HG03066 (cell line): ENCODE data around the gene VDAC1.
"Not testable (repeated sequence)": the region's sequence is repeated elsewhere in the genome, so short reads cannot be mapped to it uniquely, and the experiment has no call there.

Experiments
- ATAC-seq: cut with Tn5 transposase; IDR thresholded peaks from one replicate; pipeline ENCODE4 v1.9.1; 2021; ENCODE audit warnings: low read depth; ENCODE audit not compliant: unreplicated experiment

Gene VDAC1

DNA sequence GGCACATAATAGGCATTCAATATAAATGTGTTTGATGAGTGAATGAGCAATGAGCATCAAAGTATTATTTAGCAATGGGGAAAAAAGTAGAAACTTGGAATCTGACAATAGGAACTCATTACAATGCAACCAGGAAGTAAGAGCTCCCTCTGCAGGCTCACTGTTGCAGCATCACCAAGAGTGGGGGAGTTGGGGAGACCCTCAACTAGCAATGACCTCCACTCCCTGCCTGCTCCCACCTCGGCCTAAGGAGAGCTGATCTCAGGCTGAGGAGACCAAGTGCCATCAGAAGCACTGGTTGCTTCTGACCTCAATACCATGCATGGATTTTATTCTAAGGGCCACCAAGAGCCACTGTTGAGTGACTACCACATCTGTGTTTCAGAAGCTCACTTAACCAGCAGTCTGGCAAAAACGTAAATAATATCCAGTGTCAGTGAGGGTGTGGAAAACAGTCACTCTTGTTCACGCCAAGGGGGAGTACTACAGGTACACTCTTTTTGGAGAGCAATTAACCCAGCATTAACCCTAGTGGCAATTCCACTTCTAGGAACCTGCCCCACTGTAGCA lies 8.0 kb downstream of the VDAC1 start:
- no peak for ATAC-seq

DNA sequence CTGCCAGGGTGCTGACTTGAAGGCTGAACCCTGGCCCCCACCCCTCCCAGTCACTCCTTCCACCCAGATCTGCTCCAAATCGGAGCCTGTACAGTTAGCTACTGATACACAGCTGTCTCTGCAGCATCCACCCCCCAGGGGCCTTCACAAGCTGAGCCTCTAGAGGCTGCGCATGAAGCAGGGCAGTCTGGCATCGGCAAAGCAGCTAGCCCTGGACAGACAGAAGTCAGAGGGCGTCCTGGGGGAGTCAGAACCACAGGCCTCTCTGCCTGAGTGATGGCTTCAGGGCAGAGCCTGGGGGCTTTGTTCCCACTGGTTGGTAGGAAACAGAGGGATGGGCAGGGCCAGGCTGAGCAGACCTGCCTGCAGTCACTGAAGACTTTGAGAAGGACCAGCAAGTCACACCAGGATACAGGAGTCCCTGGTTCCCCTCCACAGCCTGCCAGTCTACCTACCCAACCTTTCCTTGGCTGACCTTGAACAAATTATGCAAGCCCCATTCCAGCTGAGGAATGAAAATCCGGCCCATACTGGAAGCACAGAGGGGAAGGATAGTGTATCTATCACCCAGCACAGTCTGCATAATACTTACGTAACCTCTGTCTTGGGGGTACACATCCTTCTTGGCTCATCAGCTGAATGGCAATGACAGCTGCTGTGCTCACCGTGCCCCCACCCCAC lies 8.8 kb downstream of the VDAC1 start:
- no peak for ATAC-seq

DNA sequence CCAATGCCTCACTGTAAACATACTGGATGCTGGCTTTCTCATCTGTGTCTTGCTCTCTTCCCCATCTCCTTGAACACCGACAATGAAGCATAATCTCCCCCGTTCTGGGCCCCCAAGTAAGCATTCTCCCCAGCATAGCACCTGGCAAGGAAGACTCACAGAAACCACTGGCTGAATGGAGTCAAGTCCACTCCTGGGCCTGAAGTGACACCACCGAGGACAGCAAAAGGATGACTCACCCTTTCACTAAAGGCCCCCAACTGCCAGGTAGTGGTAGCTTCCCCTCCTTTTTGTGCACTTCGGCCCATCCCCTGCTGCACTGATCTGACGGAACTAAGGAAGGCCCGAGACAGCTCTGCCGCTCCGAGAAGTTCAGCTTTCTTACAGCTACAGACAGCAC lies 9.4 kb downstream of the VDAC1 start:
- no peak for ATAC-seq

DNA sequence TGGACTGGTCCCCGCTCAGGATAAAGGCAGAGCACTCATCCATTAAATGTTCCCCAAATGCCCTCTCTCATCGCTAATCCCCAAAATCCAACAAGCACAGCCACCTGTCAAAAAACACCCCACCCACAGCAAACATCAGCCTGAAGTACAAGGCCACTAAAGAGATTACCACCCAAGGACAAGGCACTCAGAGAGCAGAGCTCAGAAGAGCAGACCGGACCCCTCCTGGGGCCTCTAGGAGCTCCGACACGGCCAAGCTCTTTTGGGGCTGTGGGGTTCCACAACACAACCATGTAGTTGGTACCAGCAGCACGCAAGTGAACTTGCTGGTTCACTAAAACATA lies 9.8 kb downstream of the VDAC1 start:
- ATAC-seq = no peak

DNA sequence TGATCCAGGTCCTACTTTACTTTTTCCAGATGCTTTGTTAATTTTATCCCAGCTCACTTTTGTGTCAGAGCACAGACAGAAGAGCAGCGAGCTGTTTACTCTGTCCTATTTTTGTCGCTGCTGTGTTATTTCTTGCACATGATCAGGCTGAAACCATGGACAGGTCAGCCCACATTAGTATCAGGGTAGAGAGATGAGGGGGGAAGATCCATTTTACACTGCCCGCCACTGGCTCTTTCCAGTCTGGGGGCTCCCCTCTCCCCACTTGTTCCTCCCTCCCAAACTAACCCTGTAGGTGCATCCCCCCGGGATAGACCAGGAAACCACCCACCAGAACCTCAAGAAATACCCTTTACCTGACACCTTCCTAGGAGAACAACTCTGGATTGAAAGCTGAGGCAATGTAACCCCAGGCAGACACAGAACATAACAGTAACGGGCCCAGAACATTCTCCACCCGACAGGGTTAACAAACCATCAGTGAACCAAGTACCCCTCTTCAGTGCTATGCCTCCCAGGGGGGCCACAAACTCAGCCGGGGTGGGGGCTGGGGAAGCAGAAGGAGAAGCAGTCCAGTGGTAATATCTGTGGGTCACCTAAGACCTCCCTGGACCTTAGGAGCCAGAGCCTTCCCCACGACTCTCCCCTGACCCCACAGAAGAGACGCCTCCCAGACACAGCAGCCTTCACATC lies 10.3 kb downstream of the VDAC1 start:
- no peak for ATAC-seq

DNA sequence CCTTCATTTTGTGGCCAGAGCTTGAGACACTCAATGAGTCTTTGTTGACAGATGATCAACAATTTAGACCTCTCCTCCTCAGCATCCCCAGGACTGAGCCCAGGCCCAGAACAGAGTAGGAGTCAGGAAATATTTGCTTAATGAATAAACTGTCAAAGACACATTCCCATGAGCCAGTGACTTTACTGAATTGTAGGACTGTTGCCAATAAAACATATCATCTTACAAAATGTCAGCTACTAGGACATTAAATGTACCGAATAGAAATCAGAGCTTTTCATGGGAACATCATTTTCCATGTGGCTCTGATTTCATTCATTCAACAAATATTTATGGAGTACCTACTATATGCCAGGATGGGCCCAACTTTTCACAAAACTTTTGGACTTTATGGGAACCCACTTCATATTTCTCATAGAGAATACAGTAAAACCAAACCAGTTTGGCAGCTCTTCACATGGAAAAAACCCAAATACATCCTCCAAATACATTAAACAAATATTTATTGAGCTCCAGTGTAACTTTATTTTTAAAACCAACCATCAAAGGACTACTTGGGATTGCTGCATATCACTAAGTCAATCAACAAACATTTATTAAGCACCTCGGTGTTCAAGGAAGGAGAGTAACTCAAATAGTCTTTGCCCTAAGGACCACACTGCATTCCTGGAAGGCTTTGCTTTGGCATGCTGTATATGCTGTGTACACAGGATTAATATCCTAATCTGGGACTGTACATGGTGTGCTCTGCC lies 11.4 kb downstream of the VDAC1 start:
- no peak for ATAC-seq

DNA sequence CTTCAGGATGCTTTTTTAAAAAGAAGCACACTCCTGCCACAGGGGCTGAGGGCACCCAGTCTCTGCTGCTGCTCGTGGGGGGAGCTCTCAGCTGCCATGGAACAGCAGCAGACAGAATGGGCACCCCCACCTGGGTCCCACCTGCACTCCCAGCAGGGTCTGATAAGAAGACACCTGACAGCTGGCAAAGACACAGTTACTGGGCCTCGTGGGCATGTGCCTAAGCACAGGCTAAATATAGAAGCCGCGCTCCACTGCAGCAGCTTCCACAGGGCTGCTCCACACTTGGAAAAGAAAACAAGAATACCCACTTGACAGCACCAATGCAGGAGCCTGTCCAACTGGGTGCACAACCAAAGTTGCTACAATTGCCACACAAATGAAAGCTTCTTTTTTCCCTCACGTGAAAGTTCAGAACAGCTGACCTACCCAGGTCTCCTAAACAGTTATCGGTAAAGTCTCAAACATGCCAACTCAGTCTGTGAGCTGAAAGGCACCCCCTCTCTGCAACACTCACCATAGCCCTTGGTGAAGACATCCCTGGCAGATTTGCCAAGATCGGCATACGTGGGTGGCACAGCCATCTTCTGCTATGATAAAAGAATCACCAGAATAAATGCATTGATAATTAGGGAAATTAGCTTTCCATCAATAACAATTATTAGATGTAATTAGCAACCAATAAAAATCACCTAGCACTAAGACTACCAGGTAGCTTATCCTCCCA lies 12.2 kb downstream of the VDAC1 start:
- ATAC-seq = no peak

DNA sequence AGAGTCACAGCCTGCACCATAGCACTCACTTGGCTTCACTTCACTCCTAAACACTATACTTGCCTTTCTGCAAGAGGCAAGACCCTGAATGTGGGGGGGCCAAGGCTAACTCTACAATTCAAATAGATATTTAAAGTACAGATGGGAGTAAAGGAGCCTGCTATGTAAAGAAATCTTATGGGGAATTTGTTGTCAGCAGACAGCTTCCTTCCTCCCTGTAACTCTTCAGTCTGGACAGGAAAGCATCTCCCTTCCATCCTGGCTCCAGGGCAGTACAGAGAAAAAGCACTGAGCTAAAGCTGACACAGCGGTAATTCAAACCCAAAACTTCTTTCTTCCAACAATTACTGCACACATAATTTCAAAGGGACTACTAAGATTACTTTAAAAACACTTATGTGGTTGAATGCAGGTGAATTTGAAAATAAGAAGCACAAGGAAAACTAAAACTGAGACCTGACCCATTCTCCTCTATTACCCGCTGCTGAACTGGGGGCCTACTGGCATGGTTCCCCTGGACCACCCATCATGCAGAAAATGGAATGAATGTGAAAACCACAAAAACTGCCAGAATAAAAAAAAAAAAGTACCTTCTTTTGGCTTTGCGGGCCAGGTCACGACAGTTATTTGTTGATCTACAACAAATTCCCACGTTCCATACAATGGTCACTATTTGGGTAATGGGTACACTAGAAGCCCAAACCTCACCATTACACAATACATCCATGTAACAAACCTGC lies 13.4 kb downstream of the VDAC1 start:
- no peak for ATAC-seq

DNA sequence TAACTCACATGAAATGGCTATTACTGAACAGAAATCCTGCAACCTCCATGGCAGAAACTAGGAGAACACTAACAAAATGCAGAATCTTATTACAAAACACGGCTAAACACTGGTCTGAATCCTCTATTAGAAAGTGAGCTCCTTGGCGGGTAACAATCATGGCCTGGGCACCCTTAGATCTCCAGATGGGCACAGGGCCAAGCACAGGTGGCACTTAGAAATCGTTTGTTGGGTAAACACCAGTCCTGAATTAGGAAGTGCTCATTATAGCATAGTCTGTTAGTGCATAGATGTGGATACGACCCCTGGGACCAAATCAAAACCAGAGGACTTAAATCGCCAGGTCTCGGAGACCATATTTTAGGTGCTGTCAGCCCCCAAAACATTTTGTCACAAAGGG lies 14.4 kb downstream of the VDAC1 start:
- no peak for ATAC-seq

DNA sequence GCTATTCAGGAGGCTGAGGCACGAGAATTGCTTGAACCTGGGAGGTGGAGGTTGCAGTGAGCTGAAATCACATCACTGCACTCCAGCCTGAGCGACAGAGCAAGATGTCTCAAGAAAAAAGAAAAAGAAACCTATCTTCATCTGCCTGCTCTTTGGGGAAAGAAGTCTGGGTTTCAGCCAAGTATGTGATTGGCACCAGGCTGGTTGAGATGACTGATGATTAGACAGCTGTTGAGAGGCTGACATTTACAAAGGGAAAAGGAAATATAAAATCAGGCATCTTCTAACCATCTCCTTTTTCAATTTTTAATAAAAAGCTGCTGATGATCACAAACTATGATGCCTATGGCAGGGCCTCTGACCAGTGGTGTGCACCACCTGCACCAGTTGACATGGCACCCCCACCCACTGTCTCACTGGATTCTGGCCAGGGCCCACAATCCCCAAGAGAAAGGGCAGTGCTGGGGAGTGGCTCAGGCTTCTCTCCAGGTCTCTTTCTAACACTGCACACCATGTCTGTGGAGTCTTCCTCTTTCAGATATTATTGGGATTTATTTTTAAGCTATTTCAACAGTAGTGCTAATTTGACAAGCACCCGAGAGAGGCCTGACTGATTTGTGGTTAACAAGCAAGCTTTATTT lies 19.1 kb downstream of the VDAC1 start:
- ATAC-seq = no peak

DNA sequence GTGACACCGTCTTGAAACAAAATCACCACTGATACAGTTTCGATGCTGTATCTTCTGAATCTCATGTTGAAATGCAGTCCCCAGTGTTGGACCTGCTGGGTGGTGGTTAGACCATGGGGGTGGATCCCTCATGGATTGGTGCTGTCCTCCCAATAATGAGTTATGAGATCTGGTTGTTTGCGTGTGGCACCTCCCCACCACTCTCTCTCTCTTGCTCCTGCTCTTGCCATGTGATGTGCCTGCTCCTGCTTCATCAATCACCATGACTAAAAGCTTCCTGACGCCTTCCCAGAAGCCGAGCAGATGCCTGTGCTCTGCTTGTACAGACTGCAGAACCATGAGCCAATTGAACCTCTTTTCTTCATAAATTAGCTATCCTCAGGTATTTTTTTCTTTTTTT lies 21.1 kb downstream of the VDAC1 start:
- no peak for ATAC-seq

DNA sequence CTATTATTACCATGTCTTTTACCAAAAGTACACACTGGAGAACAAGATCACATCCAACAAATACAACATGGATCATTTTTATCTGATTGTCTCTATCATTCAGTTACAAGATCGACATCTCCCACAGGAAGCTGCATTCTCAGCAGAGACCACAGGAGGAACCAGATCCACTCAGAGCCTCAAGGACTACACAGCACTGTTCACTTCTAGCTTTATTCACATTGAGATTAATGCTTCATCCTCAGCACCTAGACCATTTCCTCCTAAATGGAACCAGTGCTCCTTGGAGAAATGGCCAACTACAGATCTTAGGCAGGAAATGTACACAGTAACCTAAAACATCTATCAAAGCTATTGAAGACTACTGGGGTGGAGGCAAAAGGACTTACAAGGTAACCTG lies 23.1 kb downstream of the VDAC1 start:
- no peak for ATAC-seq

DNA sequence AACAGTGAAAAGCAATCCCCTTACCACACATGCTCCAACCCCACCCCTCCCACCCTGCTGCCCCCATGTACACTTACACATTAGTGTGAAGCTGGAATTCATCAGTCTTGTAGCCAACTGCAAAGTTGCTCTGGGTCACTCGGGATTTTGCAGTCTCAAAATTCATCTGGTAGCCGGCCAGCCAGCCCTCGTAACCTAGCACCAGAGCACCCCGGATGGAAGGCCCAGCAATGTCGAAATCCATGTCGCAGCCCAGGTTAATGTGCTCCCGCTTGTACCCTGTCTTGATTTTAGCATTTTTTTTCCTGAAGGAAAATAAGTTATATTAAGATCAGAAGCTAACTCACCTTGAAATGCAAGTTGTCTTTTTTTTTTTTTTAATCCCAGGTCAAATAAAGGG lies 24.1 kb downstream of the VDAC1 start:
- ATAC-seq = no peak

DNA sequence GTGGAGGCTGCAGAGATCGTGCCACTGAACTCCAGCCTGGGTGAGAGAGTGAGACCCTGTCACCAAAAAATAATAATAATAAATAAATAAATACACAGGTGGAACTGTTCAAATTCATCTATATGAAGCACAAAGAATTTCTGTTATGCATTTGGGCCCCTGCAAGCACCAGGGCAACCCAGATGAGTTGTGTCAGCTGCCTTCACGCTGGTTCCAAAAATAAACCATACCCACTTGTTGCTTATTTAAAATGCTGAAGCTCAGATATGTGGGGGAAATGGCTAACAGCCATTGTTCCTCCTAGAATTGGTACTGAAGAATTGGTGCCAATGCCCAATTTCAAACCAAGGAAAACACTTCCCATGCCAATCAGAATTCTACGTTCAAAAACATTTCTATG lies 25.8 kb downstream of the VDAC1 start:
- no peak for ATAC-seq

DNA sequence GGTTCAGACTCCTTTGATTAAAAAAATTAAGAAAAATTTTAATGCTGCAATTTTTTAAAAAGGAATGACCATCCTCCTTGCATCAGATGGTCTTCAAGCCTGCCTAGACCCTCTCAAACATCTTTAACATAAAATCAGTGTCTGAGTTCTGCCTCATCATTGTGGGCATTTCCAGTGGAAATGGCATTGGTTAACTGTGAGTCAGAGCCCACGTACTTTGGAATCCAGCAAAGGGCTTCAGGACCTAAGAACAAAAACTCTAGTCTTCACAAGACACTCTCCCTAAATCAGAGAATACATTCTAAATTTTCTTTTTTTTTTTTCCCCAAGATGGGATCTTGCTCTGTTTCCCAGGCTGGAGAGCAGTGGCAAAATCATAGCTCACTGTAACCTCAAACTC lies 26.9 kb downstream of the VDAC1 start:
- no peak for ATAC-seq

DNA sequence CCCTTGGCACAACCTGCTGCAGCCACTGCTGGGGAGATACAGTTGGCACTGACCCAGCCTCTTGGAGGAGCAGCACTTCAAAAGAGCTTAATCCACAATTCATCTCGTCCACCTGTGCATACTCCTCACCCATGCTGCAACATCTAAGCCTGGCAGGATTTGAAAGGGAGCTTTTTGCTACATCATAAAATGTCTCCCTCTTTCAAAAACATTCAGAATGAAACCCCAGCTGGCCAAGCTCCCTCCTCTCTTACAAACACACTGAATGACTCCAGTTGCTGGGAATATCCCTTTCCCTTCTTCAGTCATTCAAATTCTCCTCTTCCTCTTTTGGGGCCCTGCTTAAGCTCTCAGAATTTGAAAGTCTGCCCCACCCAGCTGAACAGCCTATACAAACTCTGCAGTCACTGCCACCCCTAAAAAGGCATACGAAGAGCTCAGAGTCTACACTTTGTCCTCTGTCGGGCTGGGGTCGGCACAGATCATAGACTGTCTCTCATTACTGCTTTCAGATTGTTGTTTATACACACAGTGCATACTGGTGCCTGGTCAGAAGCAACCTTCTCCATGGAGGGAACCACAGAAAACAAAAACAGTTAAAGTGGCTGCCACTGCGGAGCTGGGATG lies 27.5 kb downstream of the VDAC1 start:
- no peak for ATAC-seq

DNA sequence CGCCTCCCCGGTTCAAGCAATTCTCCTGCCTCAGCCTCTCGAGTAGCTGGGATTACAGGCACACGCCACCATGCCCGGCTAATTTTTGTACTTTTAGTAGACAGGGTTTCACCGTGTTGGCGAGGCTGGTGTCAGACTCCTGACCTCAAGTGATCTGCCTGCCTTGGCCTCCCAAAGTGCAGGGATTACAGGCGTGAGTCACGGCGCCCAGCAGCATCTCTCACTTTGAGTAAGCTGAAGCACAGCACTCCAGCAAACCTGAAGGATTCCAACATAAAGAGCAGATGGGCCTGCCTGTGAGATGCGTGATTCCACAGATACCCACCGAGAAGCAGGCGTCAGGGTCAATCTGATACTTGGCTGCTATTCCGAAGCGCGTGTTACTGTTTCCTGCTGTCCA lies 29.2 kb downstream of the VDAC1 start:
- not testable (repeated sequence) for ATAC-seq

DNA sequence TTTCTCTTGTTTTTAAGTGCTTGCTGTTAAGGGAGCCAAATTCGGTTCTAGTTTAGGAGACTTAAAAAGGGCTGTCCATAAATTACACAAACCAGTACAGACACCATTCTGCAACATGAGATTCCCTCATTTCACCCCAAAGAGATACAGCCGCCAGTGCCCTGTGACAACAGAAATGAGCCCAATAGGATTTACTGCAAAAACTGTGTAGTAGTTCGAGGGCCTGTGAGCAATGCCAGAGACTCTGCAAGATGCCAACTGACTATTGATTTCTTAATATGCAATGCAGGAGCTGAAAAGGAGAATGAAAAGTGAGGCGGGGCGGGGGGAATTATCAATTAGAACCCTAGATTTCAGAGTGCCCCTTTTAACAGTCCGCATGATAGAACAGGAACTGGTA lies 30.6 kb downstream of the VDAC1 start:
- no peak for ATAC-seq

DNA sequence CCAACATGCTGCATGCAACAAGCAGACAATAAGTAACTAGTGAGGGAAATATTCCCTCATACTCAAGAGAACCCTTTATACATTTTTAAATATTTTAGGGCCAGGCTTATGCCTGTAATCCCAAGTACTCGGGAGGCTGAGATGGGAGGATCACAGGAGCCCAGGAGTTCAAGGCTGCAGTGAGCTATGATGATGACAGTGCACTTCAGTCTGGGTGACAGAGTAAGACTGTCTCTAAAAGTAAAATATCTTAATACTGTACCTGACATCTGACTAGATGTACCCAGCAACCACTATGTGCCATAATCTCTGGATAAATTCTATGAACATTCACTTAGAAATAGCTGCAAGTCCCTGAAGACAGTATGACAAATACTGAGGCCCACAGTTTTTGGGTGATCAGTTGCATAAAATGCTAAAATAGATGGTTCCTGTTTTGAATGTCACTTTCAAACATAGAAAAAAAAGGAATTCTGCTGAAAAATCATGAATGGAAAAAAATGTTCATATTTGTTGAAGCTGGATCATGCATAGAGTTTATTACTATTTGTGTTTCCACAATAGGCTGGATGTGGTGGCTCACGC lies 34.4 kb downstream of the VDAC1 start:
- no peak for ATAC-seq
